ENCODE data around the gene ZNF213.
A peak's percentile ranks its signal among the peaks of the same experiment; 100 is the strongest.

Gene ZNF213

DNA sequence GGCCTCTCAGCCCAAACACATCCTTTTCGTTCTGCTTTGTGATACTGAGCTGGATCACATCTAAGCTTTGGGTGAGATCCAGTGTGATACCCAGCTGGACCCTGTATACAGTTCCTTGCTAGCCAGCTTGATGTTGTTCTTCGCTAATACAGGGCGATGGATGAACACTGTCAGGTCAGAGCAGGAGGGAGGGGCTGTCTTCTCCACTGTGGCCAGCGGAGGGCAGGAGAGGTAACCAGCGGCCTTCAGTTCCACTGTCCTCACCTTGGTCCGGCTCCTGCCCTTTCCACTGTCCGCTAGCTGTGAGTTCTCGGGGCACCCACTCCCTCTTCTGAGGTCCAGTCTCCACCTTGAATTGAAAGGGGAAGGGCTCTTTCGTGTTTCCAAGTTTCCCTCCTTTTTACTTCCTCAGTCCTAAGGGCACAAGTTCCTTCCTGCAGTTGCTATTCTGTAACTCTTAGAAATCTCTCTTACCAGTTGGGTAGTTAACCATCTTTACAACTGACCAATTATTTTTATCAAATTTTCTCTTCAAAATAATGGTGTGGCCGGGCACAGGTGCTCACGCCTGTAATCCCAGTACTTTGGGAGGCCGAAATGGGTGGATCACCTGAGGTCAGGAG, 3.0 kb upstream of the ZNF213 start:
- H3K9me3 ChIP-seq (ENCODE audit: control insufficient read depth, insufficient read depth, low read depth, low read length), result no peaks in the 10 kb centered on the region
- no peak overlapping the region for H3K27ac ChIP-seq (ENCODE audit: extremely low read depth, low read depth, low read length)
- ChIA-PET CTCF (interaction anchor here (0.6 to 4.6 kb wide), 18 partner anchors 8 to 205 kb away, joined by 3 to 38 read pairs (median 4); partner anchors contain the start of gene ZNF205), POLR2A (interaction anchor here (0.5 to 1.3 kb wide), 5 partner anchors 9 to 100 kb away, joined by 3 to 4 read pairs (median 4); no protein-coding TSS in a partner anchor)
- H3K4me3 ChIP-seq (ENCODE audit: low read depth, low read length), result no peak overlapping the region
- peaks cover 3% of the 10 kb centered on the region; the same call in 1 of the 2 replicates for H3K4me1 ChIP-seq (ENCODE audit: control insufficient read depth, insufficient read depth, low read length)
- H3K36me3 ChIP-seq (ENCODE audit: control insufficient read depth in 2 of 2, insufficient read depth in 1 of 2, low read length in 2 of 2), result peaks cover 17 to 45% of the 10 kb centered on the region in 2 experiments; a peak in 2 of 3 replicates
- TF ChIP-seq ZNF600 (tag by site-specific recombination; IDR thresholded peaks at IDR 0.05) (peak; percentile 64), ZNF202 (tag by site-specific recombination; IDR thresholded peaks at IDR 0.05; ENCODE audit: borderline replicate concordance) (no peak), ZFHX2 (tag by site-specific recombination; conservative IDR thresholded peaks at IDR 0.05) (no peak), ZNF596 (tag by site-specific recombination; IDR thresholded peaks at IDR 0.05) (no peak), ZNF223 (tag by site-specific recombination; IDR thresholded peaks at IDR 0.05) (no peak), ZNF624 (tag by site-specific recombination; IDR thresholded peaks at IDR 0.05) (no peak), ZNF2 (tag by site-specific recombination; IDR thresholded peaks at IDR 0.05) (no peak), TCF7L2 (IDR thresholded peaks at IDR 0.05; ENCODE audit: borderline replicate concordance, low read depth, low read length) (no peak), ZNF561 (tag by site-specific recombination; IDR thresholded peaks at IDR 0.05; ENCODE audit: borderline replicate concordance) (peak; percentile 45; the same call in 1 of the 2 replicates), GLI4 (tag by site-specific recombination; IDR thresholded peaks at IDR 0.05) (no peak), ZNF548 (tag by site-specific recombination; IDR thresholded peaks at IDR 0.05) (no peak), ZFP41 (tag by site-specific recombination; IDR thresholded peaks at IDR 0.05; ENCODE audit: borderline replicate concordance) (no peak), ZNF654 (tag by site-specific recombination; IDR thresholded peaks at IDR 0.05; ENCODE audit: low read depth) (peak; percentile 33), ZEB2 (tag by site-specific recombination; IDR thresholded peaks at IDR 0.05) (no peak), ZNF335 (tag by site-specific recombination; conservative IDR thresholded peaks at IDR 0.05) (no peak), ZNF10 (tag by site-specific recombination; IDR thresholded peaks at IDR 0.05) (no peak), OSR2 (tag by site-specific recombination; IDR thresholded peaks at IDR 0.05) (no peak), ZSCAN30 (tag by site-specific recombination; IDR thresholded peaks at IDR 0.05) (peak; percentile 98), HOXC10 (CRISPR knock-in tag; IDR thresholded peaks at IDR 0.05) (no peak), ZNF155 (tag by site-specific recombination; IDR thresholded peaks at IDR 0.05) (no peak), ZNF658 (tag by site-specific recombination; IDR thresholded peaks at IDR 0.05) (no peak), ZNF433 (tag by site-specific recombination; IDR thresholded peaks at IDR 0.05; ENCODE audit: low read depth) (no peak)
- TF ChIP-seq, protein P1, sequence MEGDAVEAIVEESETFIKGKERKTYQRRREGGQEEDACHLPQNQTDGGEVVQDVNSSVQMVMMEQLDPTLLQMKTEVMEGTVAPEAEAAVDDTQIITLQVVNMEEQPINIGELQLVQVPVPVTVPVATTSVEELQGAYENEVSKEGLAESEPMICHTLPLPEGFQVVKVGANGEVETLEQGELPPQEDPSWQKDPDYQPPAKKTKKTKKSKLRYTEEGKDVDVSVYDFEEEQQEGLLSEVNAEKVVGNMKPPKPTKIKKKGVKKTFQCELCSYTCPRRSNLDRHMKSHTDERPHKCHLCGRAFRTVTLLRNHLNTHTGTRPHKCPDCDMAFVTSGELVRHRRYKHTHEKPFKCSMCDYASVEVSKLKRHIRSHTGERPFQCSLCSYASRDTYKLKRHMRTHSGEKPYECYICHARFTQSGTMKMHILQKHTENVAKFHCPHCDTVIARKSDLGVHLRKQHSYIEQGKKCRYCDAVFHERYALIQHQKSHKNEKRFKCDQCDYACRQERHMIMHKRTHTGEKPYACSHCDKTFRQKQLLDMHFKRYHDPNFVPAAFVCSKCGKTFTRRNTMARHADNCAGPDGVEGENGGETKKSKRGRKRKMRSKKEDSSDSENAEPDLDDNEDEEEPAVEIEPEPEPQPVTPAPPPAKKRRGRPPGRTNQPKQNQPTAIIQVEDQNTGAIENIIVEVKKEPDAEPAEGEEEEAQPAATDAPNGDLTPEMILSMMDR (tag by site-specific recombination; IDR thresholded peaks at IDR 0.05), result peak; percentile 54
- TF ChIP-seq, protein P2, sequence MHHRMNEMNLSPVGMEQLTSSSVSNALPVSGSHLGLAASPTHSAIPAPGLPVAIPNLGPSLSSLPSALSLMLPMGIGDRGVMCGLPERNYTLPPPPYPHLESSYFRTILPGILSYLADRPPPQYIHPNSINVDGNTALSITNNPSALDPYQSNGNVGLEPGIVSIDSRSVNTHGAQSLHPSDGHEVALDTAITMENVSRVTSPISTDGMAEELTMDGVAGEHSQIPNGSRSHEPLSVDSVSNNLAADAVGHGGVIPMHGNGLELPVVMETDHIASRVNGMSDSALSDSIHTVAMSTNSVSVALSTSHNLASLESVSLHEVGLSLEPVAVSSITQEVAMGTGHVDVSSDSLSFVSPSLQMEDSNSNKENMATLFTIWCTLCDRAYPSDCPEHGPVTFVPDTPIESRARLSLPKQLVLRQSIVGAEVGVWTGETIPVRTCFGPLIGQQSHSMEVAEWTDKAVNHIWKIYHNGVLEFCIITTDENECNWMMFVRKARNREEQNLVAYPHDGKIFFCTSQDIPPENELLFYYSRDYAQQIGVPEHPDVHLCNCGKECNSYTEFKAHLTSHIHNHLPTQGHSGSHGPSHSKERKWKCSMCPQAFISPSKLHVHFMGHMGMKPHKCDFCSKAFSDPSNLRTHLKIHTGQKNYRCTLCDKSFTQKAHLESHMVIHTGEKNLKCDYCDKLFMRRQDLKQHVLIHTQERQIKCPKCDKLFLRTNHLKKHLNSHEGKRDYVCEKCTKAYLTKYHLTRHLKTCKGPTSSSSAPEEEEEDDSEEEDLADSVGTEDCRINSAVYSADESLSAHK (tag by site-specific recombination; IDR thresholded peaks at IDR 0.05), result no peak
- TF ChIP-seq, protein P3, sequence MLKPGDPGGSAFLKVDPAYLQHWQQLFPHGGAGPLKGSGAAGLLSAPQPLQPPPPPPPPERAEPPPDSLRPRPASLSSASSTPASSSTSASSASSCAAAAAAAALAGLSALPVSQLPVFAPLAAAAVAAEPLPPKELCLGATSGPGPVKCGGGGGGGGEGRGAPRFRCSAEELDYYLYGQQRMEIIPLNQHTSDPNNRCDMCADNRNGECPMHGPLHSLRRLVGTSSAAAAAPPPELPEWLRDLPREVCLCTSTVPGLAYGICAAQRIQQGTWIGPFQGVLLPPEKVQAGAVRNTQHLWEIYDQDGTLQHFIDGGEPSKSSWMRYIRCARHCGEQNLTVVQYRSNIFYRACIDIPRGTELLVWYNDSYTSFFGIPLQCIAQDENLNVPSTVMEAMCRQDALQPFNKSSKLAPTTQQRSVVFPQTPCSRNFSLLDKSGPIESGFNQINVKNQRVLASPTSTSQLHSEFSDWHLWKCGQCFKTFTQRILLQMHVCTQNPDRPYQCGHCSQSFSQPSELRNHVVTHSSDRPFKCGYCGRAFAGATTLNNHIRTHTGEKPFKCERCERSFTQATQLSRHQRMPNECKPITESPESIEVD (tag by site-specific recombination; IDR thresholded peaks at IDR 0.05), result no peak
- TF ChIP-seq, protein P4, sequence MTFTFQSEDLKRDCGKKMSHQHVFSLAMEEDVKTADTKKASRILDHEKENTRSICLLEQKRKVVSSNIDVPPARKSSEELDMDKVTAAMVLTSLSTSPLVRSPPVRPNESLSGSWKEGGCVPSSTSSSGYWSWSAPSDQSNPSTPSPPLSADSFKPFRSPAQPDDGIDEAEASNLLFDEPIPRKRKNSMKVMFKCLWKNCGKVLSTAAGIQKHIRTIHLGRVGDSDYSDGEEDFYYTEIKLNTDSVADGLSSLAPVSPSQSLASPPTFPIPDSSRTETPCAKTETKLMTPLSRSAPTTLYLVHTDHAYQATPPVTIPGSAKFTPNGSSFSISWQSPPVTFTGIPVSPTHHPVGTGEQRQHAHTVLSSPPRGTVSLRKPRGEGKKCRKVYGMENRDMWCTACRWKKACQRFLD (tag by site-specific recombination; IDR thresholded peaks at IDR 0.05), result no peak
- TF ChIP-seq, protein P5, sequence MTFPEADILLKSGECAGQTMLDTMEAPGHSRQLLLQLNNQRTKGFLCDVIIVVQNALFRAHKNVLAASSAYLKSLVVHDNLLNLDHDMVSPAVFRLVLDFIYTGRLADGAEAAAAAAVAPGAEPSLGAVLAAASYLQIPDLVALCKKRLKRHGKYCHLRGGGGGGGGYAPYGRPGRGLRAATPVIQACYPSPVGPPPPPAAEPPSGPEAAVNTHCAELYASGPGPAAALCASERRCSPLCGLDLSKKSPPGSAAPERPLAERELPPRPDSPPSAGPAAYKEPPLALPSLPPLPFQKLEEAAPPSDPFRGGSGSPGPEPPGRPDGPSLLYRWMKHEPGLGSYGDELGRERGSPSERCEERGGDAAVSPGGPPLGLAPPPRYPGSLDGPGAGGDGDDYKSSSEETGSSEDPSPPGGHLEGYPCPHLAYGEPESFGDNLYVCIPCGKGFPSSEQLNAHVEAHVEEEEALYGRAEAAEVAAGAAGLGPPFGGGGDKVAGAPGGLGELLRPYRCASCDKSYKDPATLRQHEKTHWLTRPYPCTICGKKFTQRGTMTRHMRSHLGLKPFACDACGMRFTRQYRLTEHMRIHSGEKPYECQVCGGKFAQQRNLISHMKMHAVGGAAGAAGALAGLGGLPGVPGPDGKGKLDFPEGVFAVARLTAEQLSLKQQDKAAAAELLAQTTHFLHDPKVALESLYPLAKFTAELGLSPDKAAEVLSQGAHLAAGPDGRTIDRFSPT (tag by site-specific recombination; IDR thresholded peaks at IDR 0.05), result no peak
- TF ChIP-seq, protein P6, sequence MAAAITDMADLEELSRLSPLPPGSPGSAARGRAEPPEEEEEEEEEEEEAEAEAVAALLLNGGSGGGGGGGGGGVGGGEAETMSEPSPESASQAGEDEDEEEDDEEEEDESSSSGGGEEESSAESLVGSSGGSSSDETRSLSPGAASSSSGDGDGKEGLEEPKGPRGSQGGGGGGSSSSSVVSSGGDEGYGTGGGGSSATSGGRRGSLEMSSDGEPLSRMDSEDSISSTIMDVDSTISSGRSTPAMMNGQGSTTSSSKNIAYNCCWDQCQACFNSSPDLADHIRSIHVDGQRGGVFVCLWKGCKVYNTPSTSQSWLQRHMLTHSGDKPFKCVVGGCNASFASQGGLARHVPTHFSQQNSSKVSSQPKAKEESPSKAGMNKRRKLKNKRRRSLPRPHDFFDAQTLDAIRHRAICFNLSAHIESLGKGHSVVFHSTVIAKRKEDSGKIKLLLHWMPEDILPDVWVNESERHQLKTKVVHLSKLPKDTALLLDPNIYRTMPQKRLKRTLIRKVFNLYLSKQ (tag by site-specific recombination; IDR thresholded peaks at IDR 0.05; ENCODE audit: borderline replicate concordance), result no peak

Data from HEK293 (cell line).